ENCODE measurements around the gene STK38. TPM values are rescaled to one million over a fixed set of nuclear protein-coding genes. Genes with fewer than 3 reads are reported as not detected.

Gene STK38
- total RNA-seq, 2 donors from 2014 or later, result 30.7 to 34.4 TPM

DNA sequence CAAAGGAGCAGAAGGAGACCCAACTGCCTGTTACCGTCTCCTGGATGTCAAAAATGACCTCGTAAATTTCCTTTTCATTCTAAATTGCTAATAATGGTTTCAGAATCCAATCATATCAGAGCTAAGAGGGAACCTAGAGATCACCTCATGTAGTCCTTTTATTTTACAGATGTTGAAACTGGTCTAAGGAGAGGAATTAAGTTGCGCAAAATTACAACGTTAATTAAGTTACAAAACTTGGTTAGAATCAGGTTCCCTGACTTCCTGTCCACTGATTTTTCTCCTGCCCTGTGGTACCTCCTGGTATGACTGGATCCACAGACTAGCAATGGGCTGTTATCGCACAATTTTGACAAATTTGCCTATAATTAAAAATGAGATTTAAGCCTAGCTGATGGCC, 9.0 kb upstream of the STK38 start:
- Mint-ChIP-seq H3K4me1 (ENCODE audit: low read depth) (no peaks in the 10 kb centered on the region), H3K9me3 (no peaks in the 10 kb centered on the region), H3K36me3 (ENCODE audit: insufficient read depth in 2 of 2) (no peaks in the 10 kb centered on the region), H3K4me3 (no peak overlapping the region), H3K27ac (no peak overlapping the region), H3K27me3 (ENCODE audit: low read depth) (no peaks in the 10 kb centered on the region)
- ATAC-seq (replicated peaks in 1 of 2), result no peak
- DNase-seq, result no peak

DNA sequence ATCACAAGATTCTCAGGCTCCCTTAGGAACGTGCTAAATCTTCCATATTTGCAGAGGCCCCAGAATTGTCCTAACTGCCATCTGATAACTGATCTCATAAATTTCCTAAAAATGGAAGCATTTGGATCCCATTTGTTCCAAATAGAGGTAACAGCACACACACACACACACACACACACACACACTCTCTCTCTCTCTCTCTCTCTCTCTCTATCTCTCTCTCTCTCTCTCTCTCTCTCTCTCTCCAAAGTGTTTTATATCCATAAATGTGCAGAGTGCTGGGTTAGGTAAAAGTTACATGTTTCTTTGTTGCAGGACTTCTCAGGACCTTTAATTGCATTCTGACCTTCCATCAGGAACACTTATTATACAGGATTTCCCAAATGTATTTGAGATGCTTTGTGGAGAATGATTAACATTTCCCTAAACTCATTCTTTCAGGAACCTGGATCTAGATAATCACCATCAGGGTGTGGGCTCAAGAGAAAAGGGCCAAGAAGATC, 8.5 kb upstream of the STK38 start:
- H3K27ac Mint-ChIP-seq, result no peak overlapping the region
- no peaks in the 10 kb centered on the region for H3K36me3 Mint-ChIP-seq (ENCODE audit: insufficient read depth in 2 of 2)
- H3K4me1 Mint-ChIP-seq (ENCODE audit: low read depth), result no peaks in the 10 kb centered on the region
- H3K9me3 Mint-ChIP-seq, result no peaks in the 10 kb centered on the region
- no peaks in the 10 kb centered on the region for H3K27me3 Mint-ChIP-seq (ENCODE audit: low read depth)
- ATAC-seq (replicated peaks in 1 of 2), result no peak
- no peak overlapping the region for H3K4me3 Mint-ChIP-seq
- no peak for DNase-seq

- H3K27me3 Mint-ChIP-seq (ENCODE audit: low read depth), result no peaks in the 10 kb centered on the region
- DNase-seq, result no peak
- no peak overlapping the region for H3K27ac Mint-ChIP-seq
- ATAC-seq (replicated peaks in 1 of 2), result no peak
- peaks cover 21% of the 10 kb centered on the region for H3K4me1 Mint-ChIP-seq (ENCODE audit: low read depth)
- no peaks in the 10 kb centered on the region for H3K9me3 Mint-ChIP-seq
- H3K36me3 Mint-ChIP-seq (ENCODE audit: insufficient read depth in 2 of 2), result peaks cover 0 to 3% of the 10 kb centered on the region in 2 donors
- no peak overlapping the region for H3K4me3 Mint-ChIP-seq
Observed at GRCh38 chr6:36550473-36551000, 3.3 kb upstream of the STK38 start.

DNA sequence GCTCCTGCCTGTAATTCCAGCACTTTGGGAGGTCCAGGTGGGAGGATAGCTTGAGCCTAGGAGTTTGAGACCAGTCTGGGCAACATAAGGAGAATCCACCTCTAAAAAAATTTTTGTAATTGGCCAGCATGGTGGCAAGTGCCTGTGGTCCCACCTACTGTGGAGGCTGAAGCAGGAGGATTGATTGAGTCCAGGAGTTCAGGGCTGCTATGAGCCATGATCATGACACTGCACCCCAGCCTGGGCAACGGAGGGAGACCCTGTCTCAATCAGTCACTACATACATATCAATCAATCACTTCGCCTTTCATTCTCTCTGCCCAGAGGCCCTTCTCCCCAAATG, 1.1 kb upstream of the STK38 start:
- H3K4me3 Mint-ChIP-seq, result peak overlapping the region; percentile 62 to 98

GRCh38 chr6:36547646-36548400, 544 bp upstream of the STK38 start:
- DNase-seq, result peak in 1 of 2 donors; percentile 12
- H3K9me3 Mint-ChIP-seq, result no peaks in the 10 kb centered on the region
- H3K4me1 Mint-ChIP-seq (ENCODE audit: low read depth), result peaks cover 45% of the 10 kb centered on the region
- peaks cover 3 to 8% of the 10 kb centered on the region in 2 donors for H3K36me3 Mint-ChIP-seq (ENCODE audit: insufficient read depth in 2 of 2)
- H3K4me3 Mint-ChIP-seq, result peak overlapping the region; percentile 91 to 98
- peak in 1 of 2 donors; percentile 5 for ATAC-seq (replicated peaks in 1 of 2)
- peak overlapping the region; percentile 96 for H3K27ac Mint-ChIP-seq
- no peaks in the 10 kb centered on the region for H3K27me3 Mint-ChIP-seq (ENCODE audit: low read depth)

More for the DNA sequence above, 1.1 kb upstream of the STK38 start:
- ATAC-seq (replicated peaks in 1 of 2), result no peak
- Mint-ChIP-seq H3K4me1 (ENCODE audit: low read depth) (peaks cover 41% of the 10 kb centered on the region), H3K9me3 (no peaks in the 10 kb centered on the region), H3K27ac (peak overlapping the region; percentile 76), H3K36me3 (ENCODE audit: insufficient read depth in 2 of 2) (peaks cover 3 to 5% of the 10 kb centered on the region in 2 donors), H3K27me3 (ENCODE audit: low read depth) (no peaks in the 10 kb centered on the region)
- no peak for DNase-seq

DNA sequence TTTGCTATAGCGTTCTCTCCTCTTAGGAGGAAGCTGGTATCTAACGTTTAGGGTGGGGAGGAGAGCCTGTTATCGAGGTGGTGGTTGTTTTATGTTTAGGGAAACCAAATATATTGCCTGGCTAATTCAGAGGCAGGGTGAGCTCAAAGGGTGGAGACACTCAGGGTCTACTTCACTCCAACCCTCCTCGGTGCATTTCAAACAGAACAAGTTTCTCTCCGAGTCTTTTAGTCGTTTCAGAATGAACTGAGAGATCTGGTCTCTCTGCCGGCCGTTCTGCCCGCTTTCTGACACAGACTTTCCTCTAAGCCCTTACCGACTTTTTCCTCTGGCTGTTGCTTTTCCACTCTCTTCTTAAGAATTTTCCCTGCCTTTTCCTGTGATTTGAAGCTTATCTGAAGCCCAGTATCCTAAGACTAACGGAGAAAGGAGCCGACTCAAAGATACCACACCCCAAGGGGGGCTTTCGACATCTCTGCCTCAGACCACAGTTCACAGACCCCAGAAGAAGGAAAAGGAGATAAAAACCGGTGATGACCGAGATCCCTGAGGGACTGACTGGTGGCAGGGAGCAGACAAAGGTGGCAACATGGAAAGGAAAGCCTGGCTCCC, 865 bp downstream of the STK38 start:
- H3K36me3 Mint-ChIP-seq (ENCODE audit: insufficient read depth in 2 of 2), result peaks cover 3 to 8% of the 10 kb centered on the region in 2 donors
- DNase-seq (peak; percentile 25 to 34), ATAC-seq (replicated peaks in 1 of 2) (peak; percentile 11 to 13)
- peaks cover 52% of the 10 kb centered on the region for H3K4me1 Mint-ChIP-seq (ENCODE audit: low read depth)
- H3K9me3 Mint-ChIP-seq, result no peaks in the 10 kb centered on the region
- H3K27ac Mint-ChIP-seq, result peak overlapping the region; percentile 99
- peak overlapping the region; percentile 91 to 98 for H3K4me3 Mint-ChIP-seq
- no peaks in the 10 kb centered on the region for H3K27me3 Mint-ChIP-seq (ENCODE audit: low read depth)

DNA sequence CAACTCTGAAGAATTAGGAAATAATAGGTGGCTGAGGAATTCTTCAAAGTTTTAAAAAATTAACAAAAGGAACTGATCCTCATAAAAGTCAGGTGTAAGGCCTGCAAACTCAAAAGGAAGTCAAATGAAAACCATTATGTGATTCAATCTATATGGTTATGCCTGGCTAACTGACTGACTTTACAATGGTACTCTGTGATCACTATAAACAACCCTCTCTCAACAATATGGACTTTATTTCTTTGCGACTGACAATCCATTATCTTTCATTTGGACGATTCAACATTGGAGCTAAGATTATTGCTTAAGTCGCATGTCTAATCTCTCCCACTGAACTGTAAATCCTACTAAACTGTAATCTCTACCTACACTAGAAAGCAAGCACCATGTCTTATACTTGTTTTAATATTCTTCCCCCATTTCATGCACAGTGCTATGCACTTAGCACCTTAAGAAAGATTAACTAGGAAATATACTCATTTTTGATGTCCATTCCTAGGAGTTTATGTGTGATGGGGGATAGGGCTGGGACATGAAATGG, 1.4 kb downstream of the STK38 start:
- no peaks in the 10 kb centered on the region for H3K9me3 Mint-ChIP-seq
- no peaks in the 10 kb centered on the region for H3K27me3 Mint-ChIP-seq (ENCODE audit: low read depth)
- peak overlapping the region; percentile 91 to 98 for H3K4me3 Mint-ChIP-seq
- H3K27ac Mint-ChIP-seq, result peak overlapping the region; percentile 99
- H3K36me3 Mint-ChIP-seq (ENCODE audit: insufficient read depth in 2 of 2), result peaks cover 3 to 8% of the 10 kb centered on the region in 2 donors
- peaks cover 57% of the 10 kb centered on the region for H3K4me1 Mint-ChIP-seq (ENCODE audit: low read depth)
- ATAC-seq (replicated peaks in 1 of 2), result no peak
- DNase-seq, result no peak

- peak; percentile 52 to 57 for DNase-seq
- H3K27ac Mint-ChIP-seq, result peak overlapping the region; percentile 92
- no peaks in the 10 kb centered on the region for H3K9me3 Mint-ChIP-seq
- H3K27me3 Mint-ChIP-seq (ENCODE audit: low read depth), result no peaks in the 10 kb centered on the region
- H3K4me3 Mint-ChIP-seq, result peak overlapping the region; percentile 81 to 94
- H3K4me1 Mint-ChIP-seq (ENCODE audit: low read depth), result peaks cover 69% of the 10 kb centered on the region
- ATAC-seq (replicated peaks in 1 of 2), result no peak
- H3K36me3 Mint-ChIP-seq (ENCODE audit: insufficient read depth in 2 of 2), result peaks cover 3 to 13% of the 10 kb centered on the region in 2 donors
Observed at GRCh38 chr6:36544228-36544627, 3.1 kb downstream of the STK38 start.

GRCh38 chr6:36542041-36542440, 5.2 kb downstream of the STK38 start:
- Mint-ChIP-seq H3K27me3 (ENCODE audit: low read depth) (no peaks in the 10 kb centered on the region), H3K4me3 (peak overlapping the region; percentile 31 to 57), H3K27ac (peak overlapping the region; percentile 90), H3K4me1 (ENCODE audit: low read depth) (peaks cover 62% of the 10 kb centered on the region), H3K9me3 (no peaks in the 10 kb centered on the region), H3K36me3 (ENCODE audit: insufficient read depth in 2 of 2) (peaks cover 3 to 26% of the 10 kb centered on the region in 2 donors)
- DNase-seq, result no peak
- no peak for ATAC-seq (replicated peaks in 1 of 2)

GRCh38 chr6:36539814-36540568, 7.3 kb downstream of the STK38 start:
- Mint-ChIP-seq H3K4me1 (ENCODE audit: low read depth) (peaks cover 72% of the 10 kb centered on the region), H3K4me3 (peak overlapping the region; percentile 3 to 38)

DNA sequence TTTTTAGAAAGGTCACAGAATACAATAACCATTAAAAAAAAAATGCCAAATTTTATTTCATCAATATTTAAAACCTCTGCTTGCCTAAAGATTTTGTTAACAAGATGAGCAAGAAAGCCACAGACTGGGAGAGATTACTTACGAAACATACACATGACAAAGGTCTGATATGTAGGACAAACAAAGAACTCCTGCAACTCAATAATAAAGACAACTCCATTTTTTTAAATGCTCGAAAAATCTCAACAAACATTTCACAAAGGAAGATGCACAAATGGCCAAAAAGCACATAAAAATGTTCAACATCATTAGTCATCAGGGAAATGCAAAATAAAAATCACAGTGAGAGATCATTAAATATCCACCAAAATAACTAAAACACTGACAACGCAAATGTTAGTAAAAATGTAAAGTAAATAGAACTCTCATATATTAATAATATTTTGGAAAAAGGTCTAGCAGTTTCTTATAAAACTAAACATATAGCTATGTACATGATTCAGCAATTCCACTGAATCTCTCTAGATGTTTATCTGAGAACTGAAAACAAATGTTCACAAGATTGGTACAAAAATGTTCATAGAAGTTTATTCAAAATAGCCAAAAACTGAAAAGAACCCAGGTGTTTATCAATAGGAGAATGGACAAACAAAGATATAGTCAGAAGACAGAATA, 10.3 kb downstream of the STK38 start:
- no peaks in the 10 kb centered on the region for H3K9me3 Mint-ChIP-seq
- no peak overlapping the region for H3K27ac Mint-ChIP-seq
- peaks cover 2 to 35% of the 10 kb centered on the region in 2 donors for H3K36me3 Mint-ChIP-seq (ENCODE audit: insufficient read depth in 2 of 2)
- peaks cover 66% of the 10 kb centered on the region for H3K4me1 Mint-ChIP-seq (ENCODE audit: low read depth)
- H3K4me3 Mint-ChIP-seq, result no peak overlapping the region
- H3K27me3 Mint-ChIP-seq (ENCODE audit: low read depth), result no peaks in the 10 kb centered on the region
- ATAC-seq (replicated peaks in 1 of 2), result no peak
- DNase-seq, result no peak

More at GRCh38 chr6:36539814-36540568, 7.3 kb downstream of the STK38 start:
- ATAC-seq (replicated peaks in 1 of 2), result peak; percentile 89 to 92
- Mint-ChIP-seq H3K36me3 (ENCODE audit: insufficient read depth in 2 of 2) (peaks cover 2 to 41% of the 10 kb centered on the region in 2 donors), H3K27me3 (ENCODE audit: low read depth) (no peaks in the 10 kb centered on the region), H3K9me3 (no peaks in the 10 kb centered on the region), H3K27ac (peak overlapping the region; percentile 77)
- DNase-seq, result peak in 1 of 2 donors; percentile 11

- no peaks in the 10 kb centered on the region for H3K9me3 Mint-ChIP-seq
- no peak for ATAC-seq (replicated peaks in 1 of 2)
- no peaks in the 10 kb centered on the region for H3K27me3 Mint-ChIP-seq (ENCODE audit: low read depth)
- H3K4me1 Mint-ChIP-seq (ENCODE audit: low read depth), result peaks cover 64% of the 10 kb centered on the region
- no peak overlapping the region for H3K27ac Mint-ChIP-seq
- no peak overlapping the region for H3K4me3 Mint-ChIP-seq
- no peak for DNase-seq
- H3K36me3 Mint-ChIP-seq (ENCODE audit: insufficient read depth in 2 of 2), result peaks cover 2 to 28% of the 10 kb centered on the region in 2 donors
Observed at GRCh38 chr6:36533321-36533720, 14.0 kb downstream of the STK38 start.

Data from activated T-cell treated with anti-CD3 and anti-CD28 coated beads, Interleukin-2, amount 50 U/mL, for 72 hours (primary cell).